Mammary epithelial cell (primary cell): ENCODE measurements around the gene EPB42.

ENCODE experiments used
- CTCF ChIP-seq, 2 donors: IDR thresholded peaks in 1 of 2; conservative IDR thresholded peaks in 1 of 2; 2 replicates each; pipeline ENCODE4 v1.5.1; 2011 to 2012; ENCODE audit warnings: inconsistent platforms in 2 of 2, low read length in 2 of 2, mild to moderate bottlenecking in 2 of 2, control low read depth in 1 of 2, low read depth in 1 of 2; ENCODE audit not compliant: insufficient read depth in 1 of 2; ENCODE audit errors: extremely low read depth in 1 of 2
- EZH2 ChIP-seq: IDR thresholded peaks from 2 replicates; pipeline ENCODE4 v1.6.1; 2012; ENCODE audit warnings: low read length, inconsistent platforms, borderline replicate concordance

GRCh38 chr15:43220991-43221403 lies at the start of gene EPB42:
- TF ChIP-seq CTCF (conservative IDR thresholded peaks at IDR 0.05 in 1 of 2, IDR thresholded peaks at IDR 0.05 in 1 of 2; ENCODE audit: extremely low read depth in 1 of 2, insufficient read depth in 1 of 2, low read depth in 1 of 2, low read length in 2 of 2): no peak
- no peak for TF ChIP-seq EZH2
